ENCODE results near the gene TLCD2. TPM values are rescaled to one million over a fixed set of nuclear protein-coding genes. Genes with fewer than 3 reads are reported as not detected.
"Not testable (repeated sequence)": the region's sequence is repeated elsewhere in the genome, so short reads cannot be mapped to it uniquely, and the experiment has no call there.

Gene TLCD2
- total RNA-seq, 1 donor, result 4.5 TPM

- no peak for DNase-seq (ENCODE audit: low read depth)
- no peak overlapping the region for H3K4me3 ChIP-seq (ENCODE audit: low read depth, low read length)
- TF ChIP-seq, protein P1, sequence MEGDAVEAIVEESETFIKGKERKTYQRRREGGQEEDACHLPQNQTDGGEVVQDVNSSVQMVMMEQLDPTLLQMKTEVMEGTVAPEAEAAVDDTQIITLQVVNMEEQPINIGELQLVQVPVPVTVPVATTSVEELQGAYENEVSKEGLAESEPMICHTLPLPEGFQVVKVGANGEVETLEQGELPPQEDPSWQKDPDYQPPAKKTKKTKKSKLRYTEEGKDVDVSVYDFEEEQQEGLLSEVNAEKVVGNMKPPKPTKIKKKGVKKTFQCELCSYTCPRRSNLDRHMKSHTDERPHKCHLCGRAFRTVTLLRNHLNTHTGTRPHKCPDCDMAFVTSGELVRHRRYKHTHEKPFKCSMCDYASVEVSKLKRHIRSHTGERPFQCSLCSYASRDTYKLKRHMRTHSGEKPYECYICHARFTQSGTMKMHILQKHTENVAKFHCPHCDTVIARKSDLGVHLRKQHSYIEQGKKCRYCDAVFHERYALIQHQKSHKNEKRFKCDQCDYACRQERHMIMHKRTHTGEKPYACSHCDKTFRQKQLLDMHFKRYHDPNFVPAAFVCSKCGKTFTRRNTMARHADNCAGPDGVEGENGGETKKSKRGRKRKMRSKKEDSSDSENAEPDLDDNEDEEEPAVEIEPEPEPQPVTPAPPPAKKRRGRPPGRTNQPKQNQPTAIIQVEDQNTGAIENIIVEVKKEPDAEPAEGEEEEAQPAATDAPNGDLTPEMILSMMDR (IDR thresholded peaks at IDR 0.05; ENCODE audit: insufficient read depth, low read length), result no peak
Measured at GRCh38 chr17:1697681-1698080, 12.5 kb downstream of the TLCD2 start.

DNA sequence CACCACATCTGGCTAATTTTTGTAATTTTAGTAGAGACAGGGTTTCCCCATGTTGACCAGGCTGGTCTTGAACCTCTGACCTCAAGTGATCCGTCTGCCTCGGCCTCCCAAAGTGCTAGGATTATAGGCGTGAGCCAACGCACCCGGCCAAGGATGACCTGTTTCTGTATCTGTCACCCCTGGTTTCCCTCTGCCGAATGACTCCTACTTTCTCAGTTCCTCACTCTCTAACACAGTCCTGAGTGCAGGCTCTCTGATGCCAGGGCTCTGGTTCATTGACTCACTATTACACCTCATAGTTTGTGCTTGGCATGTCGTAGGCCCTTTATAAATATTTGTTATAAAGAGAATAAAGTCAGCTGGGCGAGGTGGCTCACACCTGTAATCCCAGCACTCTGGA is 14.8 kb downstream of the TLCD2 start:
- no peak for DNase-seq (ENCODE audit: low read depth)
- no peak overlapping the region for H3K4me3 ChIP-seq (ENCODE audit: low read depth, low read length)
- TF ChIP-seq, protein P1 (IDR thresholded peaks at IDR 0.05; ENCODE audit: insufficient read depth, low read length), result no peak

- TF ChIP-seq, protein P1 (IDR thresholded peaks at IDR 0.05; ENCODE audit: insufficient read depth, low read length), result no peak
- DNase-seq (ENCODE audit: low read depth), result no peak
- H3K4me3 ChIP-seq (ENCODE audit: low read depth, low read length), result no peak overlapping the region
Measured at GRCh38 chr17:1693339-1693738, 16.8 kb downstream of the TLCD2 start.

DNA sequence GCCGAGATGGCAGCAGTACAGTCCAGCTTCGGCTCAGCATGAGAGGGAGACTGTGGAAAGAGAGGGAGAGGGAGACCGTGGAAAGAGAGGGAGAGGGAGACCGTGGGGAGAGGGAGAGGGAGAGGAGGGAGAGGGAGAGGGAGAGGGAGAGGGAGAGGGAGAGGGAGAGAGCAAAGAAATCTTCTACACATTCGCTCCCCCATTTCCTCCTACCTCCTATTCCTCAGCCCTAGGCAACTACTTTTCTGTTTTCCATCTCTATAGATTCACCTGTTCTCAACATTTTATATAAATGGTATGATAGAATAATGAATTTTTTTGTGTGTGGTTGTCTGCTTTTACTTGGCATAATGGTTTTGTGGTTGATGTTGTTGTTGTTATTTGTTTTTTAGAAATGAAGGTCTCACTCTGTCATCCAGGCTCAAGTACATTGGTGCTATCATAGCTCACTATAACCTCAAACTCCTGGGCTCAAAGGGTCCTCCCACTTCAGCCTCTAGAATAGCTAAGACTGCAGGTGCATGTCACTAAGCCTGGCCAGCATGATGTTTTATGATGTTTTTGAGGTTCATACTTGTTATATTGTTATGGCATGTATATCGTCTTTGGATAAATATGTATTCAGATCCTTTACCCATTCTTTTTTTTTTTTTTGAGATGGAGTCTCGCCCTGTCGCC is 19.5 kb downstream of the TLCD2 start:
- no peak for DNase-seq (ENCODE audit: low read depth)
- H3K4me3 ChIP-seq (ENCODE audit: low read depth, low read length), result no peak overlapping the region
- TF ChIP-seq, protein P1 (IDR thresholded peaks at IDR 0.05; ENCODE audit: insufficient read depth, low read length), result no peak

GRCh38 chr17:1688405-1688804 is 21.8 kb downstream of the TLCD2 start:
- DNase-seq (ENCODE audit: low read depth); H3K4me3 ChIP-seq (ENCODE audit: low read depth, low read length): not testable (repeated sequence)

- DNase-seq (ENCODE audit: low read depth), result no peak
Measured at GRCh38 chr17:1686086-1686485, 24.1 kb downstream of the TLCD2 start.

GRCh38 chr17:1684378-1685189 is 25.6 kb downstream of the TLCD2 start, which contains the start of gene PRPF8:
TSS of gene PRPF8 (minus strand) at chr17:1684867. CDS start at chr17:1684571, 296 bp downstream.
- DNase-seq (ENCODE audit: low read depth), result peak; percentile 97
- TF ChIP-seq, protein P1 (IDR thresholded peaks at IDR 0.05; ENCODE audit: insufficient read depth, low read length), result peak; percentile 1
- peak within 1 kb of the TSS; percentile 81 for H3K4me3 ChIP-seq (ENCODE audit: low read depth, low read length)

More at GRCh38 chr17:1686086-1686485, 24.1 kb downstream of the TLCD2 start:
- no peak overlapping the region for H3K4me3 ChIP-seq (ENCODE audit: low read depth, low read length)
- TF ChIP-seq, protein P1 (IDR thresholded peaks at IDR 0.05; ENCODE audit: insufficient read depth, low read length), result no peak

Data from fibroblast of the aortic adventitia (primary cell).